Stimulated activated CD8-positive, alpha-beta memory T cell treated with anti-CD3 and anti-CD28 coated beads, Interleukin-4, amount 100 ng/mL, for 1 hour (primary cell): ENCODE data around the gene TAPT1.
"Not testable (repeated sequence)": the region's sequence is repeated elsewhere in the genome, so short reads cannot be mapped to it uniquely, and the experiment has no call there.

Experiments
- DNase-seq, 2 donors: peaks; one replicate each; pipeline ENCODE4 v3.0.0-alpha.2; 2020; ENCODE audit warnings: low read depth in 2 of 2, low spot score in 1 of 2

The TAPT1 gene

GRCh38 chr4:16225863-16226815 lies at the start of gene TAPT1:
TSS of gene TAPT1 (minus strand) at chr4:16226471. CDS start at chr4:16226457, 14 bp downstream.
- peak; percentile 38 to 58 for DNase-seq

- DNase-seq: no peak
These were observed 45.1 kb upstream of the TAPT1 start for GRCh38 chr4:16271411-16271810.

GRCh38 chr4:16270454-16271328 lies 44.4 kb upstream of the TAPT1 start:
- no peak for DNase-seq

GRCh38 chr4:16269742-16270453 lies 43.6 kb upstream of the TAPT1 start:
- not testable (repeated sequence) for DNase-seq

- no peak for DNase-seq
These were observed 43.0 kb upstream of the TAPT1 start for GRCh38 chr4:16269240-16269639.

- no peak for DNase-seq
These were observed 42.0 kb upstream of the TAPT1 start for GRCh38 chr4:16268290-16268689.

GRCh38 chr4:16267639-16268038 lies 41.4 kb upstream of the TAPT1 start:
- no peak for DNase-seq

GRCh38 chr4:16265820-16266219 lies 39.5 kb upstream of the TAPT1 start:
- DNase-seq: no peak

GRCh38 chr4:16264798-16265197 lies 38.5 kb upstream of the TAPT1 start:
- no peak for DNase-seq

- no peak for DNase-seq
These were observed 36.8 kb upstream of the TAPT1 start for GRCh38 chr4:16263056-16263455.

- DNase-seq: no peak
These were observed 35.9 kb upstream of the TAPT1 start for GRCh38 chr4:16262188-16262587.

GRCh38 chr4:16261313-16261878 lies 35.1 kb upstream of the TAPT1 start:
- no peak for DNase-seq

- no peak for DNase-seq
These were observed 33.6 kb upstream of the TAPT1 start for GRCh38 chr4:16259889-16260246.

- no peak for DNase-seq
These were observed 33.1 kb upstream of the TAPT1 start for GRCh38 chr4:16259241-16259888.

- DNase-seq: no peak
These were observed 31.3 kb upstream of the TAPT1 start for GRCh38 chr4:16257611-16258010.

- no peak for DNase-seq
These were observed 30.1 kb upstream of the TAPT1 start for GRCh38 chr4:16256343-16256742.

GRCh38 chr4:16255730-16256129 lies 29.5 kb upstream of the TAPT1 start:
- DNase-seq: no peak

- no peak for DNase-seq
These were observed 27.1 kb upstream of the TAPT1 start for GRCh38 chr4:16253127-16253960.

- no peak for DNase-seq
These were observed 24.5 kb upstream of the TAPT1 start for GRCh38 chr4:16250661-16251365.
